GM15510 (cell line): ENCODE data around the gene TRPM3.

Source experiments
- POLR2A ChIP-seq: IDR thresholded peaks from 3 replicates; pipeline ENCODE4 v1.6.1; 2011; ENCODE audit warnings: borderline replicate concordance; ENCODE audit not compliant: insufficient read length; ENCODE audit errors: extremely low read depth

The TRPM3 gene

DNA sequence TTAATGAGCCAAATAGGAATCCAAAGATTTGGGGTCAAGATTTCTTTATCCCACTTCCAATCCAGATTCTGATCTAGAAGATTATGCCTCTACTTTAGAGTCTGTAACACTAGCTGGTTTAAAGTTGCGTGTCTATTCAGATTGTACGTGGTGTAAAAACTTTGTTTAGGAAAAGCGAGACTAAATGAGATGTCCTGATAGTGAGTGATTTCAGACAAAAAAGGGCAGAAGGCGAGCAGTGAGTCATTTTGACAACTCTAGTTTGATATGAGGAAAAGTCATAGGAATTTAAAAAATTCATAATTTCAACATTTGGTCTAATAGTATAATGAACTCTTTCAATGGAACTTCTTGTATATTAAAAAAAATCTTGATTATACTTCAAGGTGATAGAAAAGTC, 587.4 kb downstream of the TRPM3 start:
- no peak for TF ChIP-seq POLR2A

DNA sequence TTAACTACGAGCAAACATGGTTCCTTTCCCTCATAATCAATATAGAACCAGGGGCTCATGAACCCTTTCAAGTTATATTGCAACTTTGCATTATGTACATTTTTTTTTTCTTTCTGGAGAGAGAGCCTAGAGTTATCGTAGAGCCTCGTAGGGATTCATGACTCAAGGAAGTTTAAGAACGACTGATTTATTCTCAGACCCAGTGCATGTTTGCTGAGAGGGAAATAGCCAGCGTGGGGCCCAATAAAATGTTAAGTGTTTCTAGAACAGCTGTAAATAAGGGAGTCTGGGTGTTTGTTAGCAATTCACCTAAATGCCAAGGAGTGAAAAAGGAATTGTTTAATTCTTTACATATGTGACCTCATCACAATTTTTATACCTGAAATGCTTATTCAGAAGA, 587.9 kb downstream of the TRPM3 start:
- TF ChIP-seq POLR2A, result no peak

DNA sequence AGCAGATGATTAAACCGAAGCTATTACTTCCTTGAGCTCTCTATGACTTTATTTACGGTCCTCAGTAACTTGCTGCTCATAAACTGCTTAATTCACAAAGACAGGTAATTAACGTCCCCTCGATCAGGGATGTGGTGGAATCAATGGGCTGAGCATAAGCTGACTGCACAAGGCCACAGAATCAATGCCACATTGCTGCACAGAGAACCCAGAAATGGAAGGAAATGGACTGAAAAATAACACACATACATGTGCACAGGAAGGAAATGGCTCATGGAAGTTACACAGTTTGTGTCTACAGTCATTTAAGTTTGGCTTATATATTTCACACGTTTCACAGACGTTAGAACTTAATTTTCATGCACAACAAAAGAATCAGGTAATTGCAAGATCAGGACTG, 588.7 kb downstream of the TRPM3 start:
- no peak for TF ChIP-seq POLR2A

DNA sequence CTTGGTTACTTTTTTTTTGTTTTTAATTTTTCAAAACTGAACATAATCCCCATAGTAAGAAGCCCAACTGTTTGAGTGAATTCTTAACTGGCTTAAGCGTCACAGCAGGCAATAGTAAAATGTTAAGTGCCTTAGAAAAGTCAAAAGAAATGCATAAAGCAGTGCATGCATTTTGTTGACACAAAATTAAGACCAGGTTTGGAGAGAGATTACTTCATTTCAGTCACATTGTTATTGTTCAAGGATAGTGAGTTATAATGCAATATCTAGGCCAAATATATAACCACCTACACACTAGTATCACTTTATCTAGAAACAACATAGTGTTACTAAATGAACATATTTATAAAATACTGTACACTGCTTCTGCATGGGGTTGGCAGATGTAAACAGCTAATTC, 590.1 kb downstream of the TRPM3 start:
- TF ChIP-seq POLR2A, result no peak

DNA sequence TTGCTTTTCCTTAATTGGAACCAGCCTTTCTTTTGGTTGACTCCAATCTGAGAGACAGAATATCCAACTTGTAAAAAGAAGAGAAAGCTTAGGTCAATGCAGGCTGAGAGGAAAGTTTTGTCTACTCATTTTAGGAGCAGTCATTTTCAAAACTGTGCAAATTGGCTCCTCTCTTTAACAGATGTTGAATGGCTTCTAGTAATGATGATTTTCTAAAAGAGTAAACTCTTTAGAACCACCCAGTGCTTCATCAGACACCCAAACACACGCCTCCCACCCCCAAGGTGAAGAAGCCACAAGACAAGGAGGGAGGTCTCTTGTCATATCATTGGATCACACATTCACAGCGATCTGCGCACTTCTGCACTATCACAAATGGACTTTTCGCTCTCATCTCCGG, 590.7 kb downstream of the TRPM3 start:
- no peak for TF ChIP-seq POLR2A

DNA sequence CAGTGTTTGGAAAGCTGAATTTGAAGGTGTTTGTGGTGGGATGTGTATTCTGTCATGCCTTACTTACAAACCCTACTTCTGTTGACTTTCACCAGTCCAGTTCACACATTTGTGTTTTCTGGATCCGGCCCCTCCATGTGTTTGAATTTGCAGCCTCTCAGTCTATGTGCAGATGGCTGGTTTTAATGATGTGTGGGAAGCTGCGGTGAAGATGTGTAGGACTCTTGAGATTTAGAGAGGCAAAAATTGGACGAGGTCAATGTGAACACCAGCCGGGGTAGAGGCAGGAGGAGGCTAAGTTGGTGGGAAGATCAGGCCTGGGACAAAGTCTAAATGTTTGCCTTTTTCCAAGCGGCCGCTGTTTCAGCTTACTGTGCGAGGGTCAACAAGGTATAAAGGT, 591.6 kb downstream of the TRPM3 start:
- no peak for TF ChIP-seq POLR2A

DNA sequence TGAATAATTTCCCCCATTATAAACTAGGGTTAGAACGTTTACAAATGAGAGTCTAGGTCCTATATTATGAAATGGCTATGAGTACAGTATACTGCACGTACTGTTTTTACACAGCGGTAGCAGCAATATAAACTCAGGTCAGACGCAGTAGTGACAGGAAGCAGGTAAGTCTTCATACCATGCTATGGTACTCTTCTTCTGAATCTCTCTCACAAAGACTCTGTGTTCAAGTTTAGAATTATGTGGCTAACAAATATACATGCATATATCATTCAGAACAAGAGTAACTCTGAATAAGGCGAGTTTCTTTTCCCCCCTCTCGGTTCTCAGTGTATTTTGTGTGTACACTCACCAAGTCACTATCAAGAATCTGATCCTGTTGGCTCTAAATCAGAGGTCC, 592.0 kb downstream of the TRPM3 start:
- no peak for TF ChIP-seq POLR2A

DNA sequence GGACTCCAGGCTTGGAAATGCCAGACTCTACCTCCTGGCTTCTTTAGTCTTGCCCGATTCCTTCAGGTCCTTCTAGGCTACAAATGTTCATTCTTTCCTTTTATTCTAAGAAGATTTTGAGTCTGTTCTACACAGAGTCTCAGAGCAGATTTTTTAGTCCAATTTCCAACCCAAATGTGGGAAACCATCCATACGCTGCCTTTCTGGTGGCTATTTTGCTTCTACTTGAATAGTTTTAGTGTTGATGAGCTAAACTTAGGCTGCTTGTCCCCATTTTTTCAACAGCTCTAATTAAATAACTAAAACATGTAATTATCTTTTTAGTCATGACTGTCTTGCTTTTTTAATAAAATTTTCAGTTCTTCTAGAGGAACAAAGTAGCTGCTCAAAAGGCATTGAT, 594.5 kb downstream of the TRPM3 start:
- TF ChIP-seq POLR2A, result no peak

DNA sequence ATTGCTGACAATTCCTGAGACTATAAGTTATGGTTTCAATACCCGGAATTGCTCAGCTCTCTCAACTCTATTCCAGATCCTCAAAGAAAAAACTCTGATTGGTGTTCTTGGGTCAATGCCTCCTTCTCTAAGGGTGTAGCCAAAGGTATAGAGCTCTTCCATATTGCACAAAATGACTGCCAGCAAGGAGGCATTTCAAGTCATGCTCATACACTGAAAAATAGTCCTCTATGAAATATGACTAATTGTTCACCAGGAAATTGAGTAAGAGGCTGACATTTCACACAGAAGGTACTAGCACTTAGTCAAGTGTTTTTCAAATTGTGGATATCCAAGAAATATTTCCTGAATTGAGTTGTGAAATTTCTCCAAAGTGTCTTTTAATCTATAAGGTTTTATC, 595.9 kb downstream of the TRPM3 start:
- TF ChIP-seq POLR2A, result no peak

DNA sequence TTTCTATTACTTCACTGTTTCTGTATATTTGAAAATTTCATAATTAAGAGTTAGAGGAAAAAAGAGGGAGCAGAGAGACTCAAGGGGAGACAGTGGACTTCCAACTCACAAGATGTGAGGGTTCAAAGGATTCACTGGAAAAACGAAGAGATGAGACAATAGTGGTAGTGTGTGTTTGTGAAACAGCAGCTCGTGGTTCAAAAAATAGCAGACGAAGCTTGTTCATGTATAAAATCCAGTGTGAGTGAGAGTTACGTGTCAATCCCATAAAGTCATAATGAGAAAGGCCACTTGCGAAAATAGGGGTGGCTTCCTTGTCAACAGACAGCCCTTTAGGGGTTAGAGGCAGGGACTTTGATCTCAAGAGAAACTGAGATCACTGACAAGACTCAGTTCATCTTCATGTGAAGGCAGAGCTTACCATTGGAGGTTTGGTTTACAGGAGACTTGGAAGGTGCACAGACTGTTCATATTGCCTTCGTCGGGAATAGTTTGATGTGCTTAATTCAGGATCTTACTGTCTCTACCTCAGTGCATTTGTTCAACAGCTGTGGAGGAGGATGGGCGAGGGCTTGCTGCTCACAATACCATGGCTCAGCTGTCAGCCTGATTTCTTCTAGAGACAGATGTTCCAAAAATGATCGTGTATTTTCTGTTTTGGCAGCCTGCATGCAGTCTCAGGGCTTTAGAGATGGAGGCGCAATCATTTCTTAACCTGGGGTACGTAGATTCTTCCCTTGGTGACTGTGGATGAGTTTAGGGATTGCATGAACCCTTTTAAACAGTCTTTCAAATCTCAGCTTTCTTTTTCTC, 601.3 kb downstream of the TRPM3 start:
- TF ChIP-seq POLR2A, result no peak

DNA sequence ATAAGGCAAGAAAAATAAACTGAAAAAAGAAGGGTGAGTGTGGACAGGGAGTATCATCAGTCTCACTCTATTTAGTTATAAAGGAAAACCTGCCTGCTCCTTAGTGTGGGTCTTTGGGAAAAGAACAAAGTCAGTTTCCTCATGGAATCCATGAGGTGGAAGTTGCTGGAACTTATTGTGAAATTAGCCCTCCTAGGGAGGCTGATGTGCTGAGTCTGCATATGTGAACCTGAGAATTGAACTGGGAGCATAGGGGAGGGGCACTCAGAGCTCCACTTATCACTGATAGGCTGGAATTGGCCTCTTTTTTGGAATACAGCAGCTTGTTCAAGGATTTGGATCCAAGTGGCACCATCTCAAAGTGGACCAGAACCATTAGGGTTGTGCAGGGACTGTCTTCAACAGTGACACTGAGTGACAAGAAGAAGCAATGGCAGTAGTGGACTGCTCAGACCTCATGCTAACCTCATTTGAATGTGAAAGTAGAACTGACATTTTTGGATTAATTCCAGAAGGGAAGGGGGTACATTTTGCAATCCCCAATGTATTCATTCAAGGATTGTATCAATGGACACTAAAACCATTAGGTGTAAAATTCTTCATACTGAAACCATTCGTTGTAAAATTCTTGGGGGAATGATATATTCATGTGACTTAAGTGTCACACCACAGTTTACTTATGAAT, 603.4 kb downstream of the TRPM3 start:
- TF ChIP-seq POLR2A, result no peak

DNA sequence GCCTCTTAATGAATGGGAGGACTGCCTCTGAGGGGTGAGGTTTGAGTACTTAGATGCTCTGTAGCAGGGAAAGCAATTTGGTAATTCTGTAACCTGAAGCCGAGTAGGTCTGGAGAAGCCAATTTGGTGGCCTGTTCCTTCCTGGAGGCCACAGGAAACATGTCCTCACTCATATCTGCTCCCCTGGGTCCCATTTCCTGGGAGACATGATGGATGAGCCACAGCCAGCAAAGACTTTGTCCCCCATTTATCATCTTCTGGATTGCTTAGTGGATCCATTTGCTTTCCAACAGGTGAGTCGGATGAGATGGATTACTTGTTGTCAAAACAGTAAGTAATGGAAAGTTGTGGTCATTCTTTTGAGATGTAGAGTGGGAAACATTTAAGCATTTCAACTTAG, 607.1 kb downstream of the TRPM3 start:
- TF ChIP-seq POLR2A, result no peak

DNA sequence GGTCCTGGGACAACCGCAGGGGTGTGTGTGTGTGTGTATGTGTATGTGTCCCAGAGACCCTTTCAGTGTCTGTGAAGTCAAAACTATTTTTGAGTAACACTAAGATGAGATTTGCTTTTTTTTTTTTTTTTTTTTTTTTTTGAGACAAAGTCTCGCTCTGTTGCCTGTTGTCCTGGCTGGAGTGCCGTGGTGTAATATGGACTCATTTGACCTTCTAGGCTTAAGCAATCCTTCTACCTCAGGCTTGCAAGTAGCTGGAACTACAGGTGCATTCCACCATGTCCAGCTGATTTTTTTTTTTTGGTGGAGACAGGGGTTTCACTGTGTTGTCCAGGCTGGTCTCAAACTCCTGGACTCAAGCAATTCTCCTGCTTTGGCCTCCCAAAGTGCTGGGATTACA, 609.6 kb downstream of the TRPM3 start:
- no peak for TF ChIP-seq POLR2A

DNA sequence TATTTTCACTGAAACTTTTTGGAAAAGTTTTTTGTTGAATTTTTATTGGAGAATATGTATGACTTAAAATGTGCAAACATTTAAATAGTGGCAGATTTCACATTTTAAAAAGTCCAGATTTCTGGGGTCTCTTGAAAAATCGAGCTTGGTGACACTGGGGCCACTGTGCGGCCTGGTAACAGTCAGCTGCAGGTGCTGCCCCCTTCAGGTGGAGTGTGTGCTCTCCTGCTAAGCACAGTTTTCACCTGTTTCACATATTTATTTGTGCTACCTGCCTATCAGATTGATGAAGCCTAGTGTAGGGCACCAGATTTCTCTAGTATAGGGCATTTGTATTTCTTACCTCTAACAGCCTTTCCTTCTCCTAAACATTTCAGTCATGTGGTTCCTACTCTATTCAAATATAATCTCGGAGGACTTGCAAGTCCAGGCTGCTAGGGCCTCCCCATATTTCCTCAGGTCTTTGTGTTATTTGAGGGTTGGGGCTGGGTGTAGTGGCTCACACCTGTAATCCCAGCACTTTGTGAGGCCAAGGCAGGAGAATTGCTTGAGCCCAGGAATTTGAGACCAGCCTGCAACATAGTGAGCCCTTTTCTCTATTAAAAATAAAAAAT, 611.2 kb downstream of the TRPM3 start:
- no peak for TF ChIP-seq POLR2A

DNA sequence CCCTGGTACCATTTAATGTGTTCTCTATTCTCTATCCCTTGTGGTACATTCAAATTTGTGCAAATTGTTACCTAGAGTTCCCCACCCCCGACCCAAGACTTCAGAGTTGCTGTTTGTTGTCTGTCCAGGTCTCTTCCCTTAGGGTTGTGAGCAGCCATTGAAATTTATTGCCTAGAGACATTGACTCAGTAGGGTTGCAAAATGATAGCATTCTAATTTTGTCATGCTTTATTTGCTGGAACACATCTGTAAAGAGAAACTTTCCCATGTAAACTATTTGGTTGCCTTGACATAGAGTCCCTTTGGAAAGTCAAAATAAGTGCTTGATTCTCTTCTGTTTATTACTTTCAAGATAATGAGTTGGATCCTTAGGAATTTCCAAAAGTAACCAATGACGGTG, 615.3 kb downstream of the TRPM3 start:
- no peak for TF ChIP-seq POLR2A

DNA sequence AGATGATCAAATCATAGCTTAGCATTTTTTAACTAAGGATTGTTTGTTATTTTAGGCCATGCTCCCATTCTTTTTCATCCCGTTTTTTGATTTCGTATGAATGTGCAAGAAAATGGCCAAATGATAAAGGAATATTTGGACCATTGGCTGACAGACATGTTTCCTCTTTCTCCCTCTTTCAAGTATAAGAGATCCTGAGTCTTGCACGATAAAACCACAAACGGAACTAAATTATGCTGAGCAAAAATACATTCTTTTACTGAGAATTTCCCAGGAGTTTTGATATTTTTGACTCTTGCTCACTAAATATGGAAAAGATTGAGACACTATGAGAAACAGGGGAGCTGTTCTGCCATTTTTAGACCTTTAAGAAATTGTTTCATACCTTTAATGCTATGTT, 616.6 kb downstream of the TRPM3 start:
- TF ChIP-seq POLR2A, result no peak
